Activated T-cell treated with anti-CD3 and anti-CD28 coated beads, Interleukin-2, amount 50 U/mL, for 1 hour (primary cell): ENCODE results near the gene BMX.

Experiments used
- DNase-seq: peaks from one replicate; pipeline ENCODE4 v3.0.0-alpha.2; 2020

The BMX gene

GRCh38 chrX:15509845-15510244 lies 9.2 kb downstream of the BMX start:
- DNase-seq: no peak

- DNase-seq: no peak
Measured at GRCh38 chrX:15511563-15511962, 11.0 kb downstream of the BMX start.

GRCh38 chrX:15512401-15512965 lies 11.9 kb downstream of the BMX start:
- no peak for DNase-seq

- DNase-seq: no peak
Measured at GRCh38 chrX:15514279-15514678, 13.7 kb downstream of the BMX start.

- no peak for DNase-seq
Measured at GRCh38 chrX:15515931-15516330, 15.3 kb downstream of the BMX start.

GRCh38 chrX:15522464-15522863 lies 21.9 kb downstream of the BMX start:
- DNase-seq: no peak

- DNase-seq: no peak
Measured at GRCh38 chrX:15523088-15523487, 22.5 kb downstream of the BMX start.

GRCh38 chrX:15524417-15524816 lies 23.8 kb downstream of the BMX start:
- DNase-seq: no peak

- DNase-seq: no peak
Measured at GRCh38 chrX:15525664-15526416, 25.2 kb downstream of the BMX start.

GRCh38 chrX:15529165-15529564 lies 28.6 kb downstream of the BMX start:
- DNase-seq: no peak

GRCh38 chrX:15530318-15530717 lies 29.7 kb downstream of the BMX start:
- DNase-seq: no peak

- no peak for DNase-seq
Measured at GRCh38 chrX:15546745-15547144, 46.1 kb downstream of the BMX start.

- no peak for DNase-seq
Measured at GRCh38 chrX:15547356-15547755, 46.7 kb downstream of the BMX start.

- no peak for DNase-seq
Measured at GRCh38 chrX:15549189-15550012, 48.8 kb downstream of the BMX start.

- DNase-seq: no peak
Measured at GRCh38 chrX:15559227-15559626, 58.6 kb downstream of the BMX start.

- no peak for DNase-seq
Measured at GRCh38 chrX:15560924-15561323, 60.3 kb downstream of the BMX start.

GRCh38 chrX:15563056-15563455 lies 62.4 kb downstream of the BMX start:
- no peak for DNase-seq

- no peak for DNase-seq
Measured at GRCh38 chrX:15564981-15565579, 64.5 kb downstream of the BMX start.

GRCh38 chrX:15566244-15566643 lies 65.6 kb downstream of the BMX start:
- no peak for DNase-seq

GRCh38 chrX:15567267-15567666 lies 66.7 kb downstream of the BMX start:
- DNase-seq: no peak

- no peak for DNase-seq
Measured at GRCh38 chrX:15567886-15568616, 67.4 kb downstream of the BMX start.

- DNase-seq: no peak
Measured at GRCh38 chrX:15570145-15570544, 69.5 kb downstream of the BMX start.

- DNase-seq: no peak
Measured at GRCh38 chrX:15574017-15574416, 73.4 kb downstream of the BMX start.
